Body of pancreas (tissue), 4 donors: Measurements from ENCODE around the gene MPO. TPM values are rescaled to one million over a fixed set of nuclear protein-coding genes. Genes with fewer than 3 reads are reported as not detected.

Experiments used
- ATAC-seq: fragments of 150-250 bp; one replicate; pipeline ENCODE4 v1.9.1; 2016
- DNase-seq, 4 donors: peaks; one replicate each; pipeline ENCODE4 v3.0.0-alpha.2; 2019
- H3K27ac ChIP-seq, 4 donors: fragments of 200-600 bp; sonication (generic); 1 replicate in 3 of 4; 2 replicates in 1 of 4; pipeline versions ENCODE4 v1.5.1 to v1.6.1; 2016 to 2019; ENCODE audit warnings: mild to moderate bottlenecking in 1 of 4, mixed read lengths in 1 of 4, moderate library complexity in 1 of 4
- H3K27me3 ChIP-seq, 2 donors: fragments of 200-600 bp; sonication (generic); one replicate each; pipeline ENCODE4 v1.6.0; 2016; ENCODE audit warnings: mild to moderate bottlenecking in 1 of 2
- H3K36me3 ChIP-seq, 2 donors: fragments of 200-600 bp; sonication (generic); replicated peaks in 1 of 2; 2 replicates each; pipeline ENCODE4 v1.5.1; 2016; ENCODE audit warnings: low read depth in 2 of 2; ENCODE audit not compliant: insufficient read depth in 1 of 2
- H3K4me1 ChIP-seq: fragments of 200-600 bp; sonication (generic); one replicate; pipeline ENCODE4 v1.6.0; 2016
- H3K4me3 ChIP-seq, 2 donors: fragments of 200-600 bp; sonication (generic); 1 replicate in 1 of 2; 2 replicates in 1 of 2; pipeline ENCODE4 v1.5.1; 2016 to 2019
- H3K9me3 ChIP-seq, 3 donors: fragments of 200-600 bp; sonication (generic); 1 replicate in 2 of 3; 2 replicates in 1 of 3; pipeline ENCODE4 v1.5.1; 2016
- POLR2A ChIP-seq, 3 donors: fragments of 450-650 bp; IDR thresholded peaks; one replicate each; pipeline ENCODE4 v1.6.1; 2016; ENCODE audit warnings: antibody characterized with exemption in 3 of 3, mild to moderate bottlenecking in 2 of 3
- WGBS, 2 donors: methylation state at CpG; one replicate each; pipeline ENCODE4 v1.1.5; 2017; 5-methylcytosine and 5-hydroxymethylcytosine counted together
- intact Hi-C: fragments of 100-400 bp; cut with DNase I; formaldehyde crosslinking; loops from one replicate; pipeline ENCODE4 v1.15.1; 2023
- total RNA-seq, 2 donors: library from RNA; depleted of rRNA; stranded (reverse); fragments of >200 nt; gene quantifications; one replicate each; pipeline ENCODE4 v1.1.0, GENCODE V29; 2016
- TF ChIP-seq, protein P1 (sequence below), 7 experiments: fragments of 450-650 bp in 4 of 7; fragments of 200-600 bp in 3 of 7; sonication (generic) in 3 of 7; IDR thresholded peaks; one replicate each; pipeline ENCODE4 v1.5.1; 2016 to 2019; ENCODE audit warnings: antibody characterized with exemption in 7 of 7

MPO gene
- total RNA-seq, 2 donors from 2014 or later = not detected

DNA sequence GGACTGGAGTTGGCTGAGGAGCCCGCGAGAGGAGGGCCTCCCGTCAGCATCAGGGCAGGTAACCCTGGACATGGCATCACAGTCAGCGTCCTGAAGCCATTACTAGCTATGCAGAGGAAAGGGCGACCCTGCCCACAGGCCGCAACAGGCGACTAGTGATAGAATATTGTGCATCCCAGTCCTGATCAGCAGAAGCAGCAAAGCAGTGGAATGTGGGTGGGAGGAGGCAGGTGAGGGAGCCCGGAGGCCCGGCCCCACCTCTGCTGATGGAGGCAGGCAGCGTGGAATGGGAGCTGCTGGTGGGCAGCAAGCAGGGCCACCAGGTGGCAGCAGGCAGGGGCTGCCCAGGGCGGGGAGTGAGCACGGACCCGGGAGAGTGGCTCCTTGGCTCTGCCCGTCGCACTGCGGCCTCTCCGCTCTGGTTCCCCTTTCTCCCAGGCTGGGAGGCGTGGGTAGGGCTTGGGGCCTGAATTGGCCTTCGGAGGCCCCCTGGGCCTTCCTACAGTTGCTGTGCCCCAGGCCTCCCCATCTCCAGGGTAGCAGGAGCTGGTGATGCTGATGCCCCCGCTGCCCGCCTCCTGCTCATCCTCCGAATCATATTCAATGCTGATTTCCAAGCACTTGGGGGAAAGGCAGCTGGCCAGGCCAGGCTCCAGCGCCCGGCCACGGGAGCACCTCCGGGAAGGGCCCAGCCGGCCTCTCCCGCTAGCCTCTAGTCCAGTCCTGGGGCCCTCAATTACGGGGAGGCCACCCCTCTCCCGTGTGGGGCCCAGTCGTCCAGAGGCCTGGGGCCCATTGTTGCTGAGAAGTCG is 27.6 kb upstream of the MPO start:
- no peaks in the 10 kb centered on the region for H3K9me3 ChIP-seq
- ATAC-seq (no peak), DNase-seq (no peak)
- no peaks in the 10 kb centered on the region for H3K36me3 ChIP-seq
- H3K27me3 ChIP-seq = no peaks in the 10 kb centered on the region
- intact Hi-C loops = no loop called here
- no peak overlapping the region for H3K27ac ChIP-seq
- no peak overlapping the region for H3K4me3 ChIP-seq
- WGBS, 2 donors = 57 to 62% methylated on average over 10 to 30 of the region's 32 CpGs
- TF ChIP-seq, protein P1, sequence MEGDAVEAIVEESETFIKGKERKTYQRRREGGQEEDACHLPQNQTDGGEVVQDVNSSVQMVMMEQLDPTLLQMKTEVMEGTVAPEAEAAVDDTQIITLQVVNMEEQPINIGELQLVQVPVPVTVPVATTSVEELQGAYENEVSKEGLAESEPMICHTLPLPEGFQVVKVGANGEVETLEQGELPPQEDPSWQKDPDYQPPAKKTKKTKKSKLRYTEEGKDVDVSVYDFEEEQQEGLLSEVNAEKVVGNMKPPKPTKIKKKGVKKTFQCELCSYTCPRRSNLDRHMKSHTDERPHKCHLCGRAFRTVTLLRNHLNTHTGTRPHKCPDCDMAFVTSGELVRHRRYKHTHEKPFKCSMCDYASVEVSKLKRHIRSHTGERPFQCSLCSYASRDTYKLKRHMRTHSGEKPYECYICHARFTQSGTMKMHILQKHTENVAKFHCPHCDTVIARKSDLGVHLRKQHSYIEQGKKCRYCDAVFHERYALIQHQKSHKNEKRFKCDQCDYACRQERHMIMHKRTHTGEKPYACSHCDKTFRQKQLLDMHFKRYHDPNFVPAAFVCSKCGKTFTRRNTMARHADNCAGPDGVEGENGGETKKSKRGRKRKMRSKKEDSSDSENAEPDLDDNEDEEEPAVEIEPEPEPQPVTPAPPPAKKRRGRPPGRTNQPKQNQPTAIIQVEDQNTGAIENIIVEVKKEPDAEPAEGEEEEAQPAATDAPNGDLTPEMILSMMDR (IDR thresholded peaks at IDR 0.05) = peak in 3 of 7 experiments; percentile 14 to 43 (median 24)
- TF ChIP-seq POLR2A (IDR thresholded peaks at IDR 0.05) = no peak
- H3K4me1 ChIP-seq = no peaks in the 10 kb centered on the region

DNA sequence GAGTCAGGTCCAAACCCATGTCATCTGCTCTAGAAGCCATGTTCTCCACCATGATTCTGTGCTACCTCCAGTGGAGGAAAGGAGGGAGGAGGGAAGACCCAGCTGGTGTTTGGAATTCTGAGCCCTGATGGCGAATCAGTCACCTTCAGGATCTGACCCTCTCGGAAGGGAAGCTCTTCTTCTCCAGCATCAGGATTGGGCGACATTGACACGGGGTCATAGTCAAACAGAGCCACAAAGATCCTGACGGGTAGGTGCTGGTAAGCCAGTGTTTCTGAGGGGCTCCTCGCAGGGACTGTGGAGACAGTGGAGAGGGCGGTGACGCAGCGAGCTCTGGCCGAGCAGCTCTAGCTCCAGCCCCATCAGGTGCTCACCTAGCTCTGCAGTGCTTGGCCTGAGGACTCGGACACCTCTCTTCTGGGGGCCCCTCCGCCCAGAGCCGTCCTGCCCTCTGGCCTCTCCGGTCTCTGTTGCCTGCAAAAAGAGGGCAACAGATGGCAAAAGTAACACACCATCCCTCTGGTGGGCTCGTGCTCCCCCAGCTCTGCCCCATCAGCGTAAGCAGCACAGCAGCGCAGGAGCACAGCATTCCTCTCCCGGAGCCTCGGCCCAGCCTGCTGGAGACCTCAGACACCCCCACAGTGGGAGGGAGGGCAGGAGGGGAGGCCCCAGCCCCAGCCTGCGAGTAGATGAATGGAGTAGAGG is 26.9 kb upstream of the MPO start:
- DNase-seq = no peak
- WGBS, 2 donors = 69 to 83% methylated on average over 4 to 20 of the region's 20 CpGs

GRCh38 chr17:58306131-58306951 is 25.6 kb upstream of the MPO start:
- H3K4me1 ChIP-seq = no peaks in the 10 kb centered on the region
- intact Hi-C loops = no loop called here
- DNase-seq (no peak), ATAC-seq (no peak)
- no peaks in the 10 kb centered on the region for H3K36me3 ChIP-seq
- no peak overlapping the region for H3K4me3 ChIP-seq
- H3K9me3 ChIP-seq = no peaks in the 10 kb centered on the region
- H3K27ac ChIP-seq = no peak overlapping the region
- H3K27me3 ChIP-seq = no peaks in the 10 kb centered on the region
- WGBS, 2 donors = 83 to 85% methylated on average over 13 to 19 of the region's 19 CpGs
- TF ChIP-seq, protein P1 (IDR thresholded peaks at IDR 0.05) = no peak
- TF ChIP-seq POLR2A (IDR thresholded peaks at IDR 0.05) = no peak

More for the DNA sequence above, 26.9 kb upstream of the MPO start:
- no peaks in the 10 kb centered on the region for H3K9me3 ChIP-seq
- H3K4me3 ChIP-seq = no peak overlapping the region
- no peaks in the 10 kb centered on the region for H3K4me1 ChIP-seq
- H3K36me3 ChIP-seq = no peaks in the 10 kb centered on the region
- ATAC-seq = no peak
- no peak overlapping the region for H3K27ac ChIP-seq
- intact Hi-C loops = no loop called here
- no peak for TF ChIP-seq POLR2A (IDR thresholded peaks at IDR 0.05)
- TF ChIP-seq, protein P1 (IDR thresholded peaks at IDR 0.05) = no peak
- no peaks in the 10 kb centered on the region for H3K27me3 ChIP-seq

GRCh38 chr17:58305626-58306025 is 24.9 kb upstream of the MPO start:
- H3K9me3 ChIP-seq = no peaks in the 10 kb centered on the region
- TF ChIP-seq POLR2A (IDR thresholded peaks at IDR 0.05) = no peak
- TF ChIP-seq, protein P1 (IDR thresholded peaks at IDR 0.05) = no peak
- no peaks in the 10 kb centered on the region for H3K36me3 ChIP-seq
- ATAC-seq (no peak), DNase-seq (no peak)
- no peak overlapping the region for H3K27ac ChIP-seq
- WGBS, 2 donors = 50 to 78% methylated on average over 2 to 8 of the region's 8 CpGs
- H3K27me3 ChIP-seq = no peaks in the 10 kb centered on the region
- H3K4me3 ChIP-seq = no peak overlapping the region
- intact Hi-C loops = no loop called here
- no peaks in the 10 kb centered on the region for H3K4me1 ChIP-seq
